ENCODE measurements around the gene DGKA. TPM values are rescaled to one million over a fixed set of nuclear protein-coding genes. Genes with fewer than 3 reads are reported as not detected.
A peak's percentile ranks its signal among the peaks of the same experiment; 100 is the strongest.
"Not testable (repeated sequence)": the region's sequence is repeated elsewhere in the genome, so short reads cannot be mapped to it uniquely, and the experiment has no call there.

DGKA gene
- total RNA-seq, 4 donors from 2014 or later, result 185 to 556 (median 198) TPM

- no peaks in the 10 kb centered on the region for H3K4me1 ChIP-seq
- WGBS, result 85% methylated on average over 3 of the region's 3 CpGs
- no peak overlapping the region for H3K4me3 ChIP-seq
- TF ChIP-seq CTCF (IDR thresholded peaks at IDR 0.05) (no peak), POLR2AphosphoS5 (IDR thresholded peaks at IDR 0.05) (no peak)
- DNase-seq (ENCODE audit: low spot score in 2 of 2), result no peak
- peaks cover 11% of the 10 kb centered on the region for H3K36me3 ChIP-seq
- no peaks in the 10 kb centered on the region for H3K9me3 ChIP-seq
- H3K27ac ChIP-seq, result no peak overlapping the region
- H3K27me3 ChIP-seq, result no peaks in the 10 kb centered on the region
Measured at GRCh38 chr12:55915482-55915859, 15.5 kb upstream of the DGKA start.

- H3K27ac ChIP-seq; H3K4me3 ChIP-seq; DNase-seq (ENCODE audit: low spot score in 2 of 2); H3K9me3 ChIP-seq; H3K27me3 ChIP-seq; H3K4me1 ChIP-seq: not testable (repeated sequence)
- H3K36me3 ChIP-seq, result peaks cover 15% of the 10 kb centered on the region
- WGBS, result 75% methylated on average over 3 of the region's 3 CpGs
Measured at GRCh38 chr12:55919032-55919431, 11.9 kb upstream of the DGKA start.

- no peaks in the 10 kb centered on the region for H3K27me3 ChIP-seq
- no peak for DNase-seq (ENCODE audit: low spot score in 2 of 2)
- no peak overlapping the region for H3K27ac ChIP-seq
- WGBS, result 91% methylated on average over 3 of the region's 3 CpGs
- peaks cover 25% of the 10 kb centered on the region for H3K4me1 ChIP-seq
- no peak overlapping the region for H3K4me3 ChIP-seq
- no peaks in the 10 kb centered on the region for H3K9me3 ChIP-seq
- peaks cover 5% of the 10 kb centered on the region for H3K36me3 ChIP-seq
- TF ChIP-seq EP300 (IDR thresholded peaks at IDR 0.05) (no peak), POLR2AphosphoS5 (IDR thresholded peaks at IDR 0.05) (no peak), CTCF (IDR thresholded peaks at IDR 0.05) (no peak), POLR2A (IDR thresholded peaks at IDR 0.05) (no peak)
Measured at GRCh38 chr12:55922126-55922525, 8.8 kb upstream of the DGKA start.

- H3K4me1 ChIP-seq, result peaks cover 34% of the 10 kb centered on the region
- H3K27me3 ChIP-seq; DNase-seq (ENCODE audit: low spot score in 2 of 2); H3K27ac ChIP-seq; H3K36me3 ChIP-seq; H3K4me3 ChIP-seq; H3K9me3 ChIP-seq: not testable (repeated sequence)
- WGBS, result 92% methylated on average over 9 of the region's 9 CpGs
Measured at GRCh38 chr12:55923648-55924047, 7.3 kb upstream of the DGKA start.

GRCh38 chr12:55925371-55925770 lies 5.6 kb upstream of the DGKA start:
- 75% methylated on average over 4 of the region's 4 CpGs for WGBS
- Histone ChIP-seq H3K27me3 (no peaks in the 10 kb centered on the region), H3K36me3 (peaks cover 5% of the 10 kb centered on the region), H3K4me1 (peaks cover 51% of the 10 kb centered on the region), H3K4me3 (no peak overlapping the region), H3K9me3 (no peaks in the 10 kb centered on the region), H3K27ac (no peak overlapping the region)
- TF ChIP-seq CTCF (IDR thresholded peaks at IDR 0.05), result no peak
- TF ChIP-seq POLR2A (IDR thresholded peaks at IDR 0.05), result no peak
- TF ChIP-seq POLR2AphosphoS5 (IDR thresholded peaks at IDR 0.05), result no peak
- no peak for TF ChIP-seq EP300 (IDR thresholded peaks at IDR 0.05)
- DNase-seq (ENCODE audit: low spot score in 2 of 2), result no peak

GRCh38 chr12:55925870-55926737 lies 4.9 kb upstream of the DGKA start:
- DNase-seq (ENCODE audit: low spot score in 2 of 2), result no peak
- Histone ChIP-seq H3K27me3 (no peaks in the 10 kb centered on the region), H3K9me3 (no peaks in the 10 kb centered on the region), H3K27ac (peak overlapping the region; percentile 98), H3K4me1 (peaks cover 56% of the 10 kb centered on the region), H3K36me3 (peaks cover 5% of the 10 kb centered on the region), H3K4me3 (peak overlapping the region; percentile 88)
- no peak for TF ChIP-seq POLR2A (IDR thresholded peaks at IDR 0.05)
- TF ChIP-seq CTCF (IDR thresholded peaks at IDR 0.05), result no peak
- TF ChIP-seq EP300 (IDR thresholded peaks at IDR 0.05), result no peak
- no peak for TF ChIP-seq POLR2AphosphoS5 (IDR thresholded peaks at IDR 0.05)
- WGBS, result 6% methylated on average over 10 of the region's 10 CpGs

All from suprapubic skin (tissue), 4 donors.